Esophagus muscularis mucosa (tissue), 4 donors: ENCODE data around the gene RNU6-8.

ENCODE experiments used
- EP300 ChIP-seq: sonication (generic); formaldehyde crosslinking; IDR thresholded peaks from one replicate; pipeline ENCODE4 v1.6.1; 2017; ENCODE audit warnings: antibody characterized with exemption
- POLR2A ChIP-seq: fragments of 450-650 bp; IDR thresholded peaks from one replicate; pipeline ENCODE4 v1.6.1; 2017; ENCODE audit warnings: antibody characterized with exemption, moderate library complexity, mild to moderate bottlenecking, low read depth
- TF ChIP-seq, protein P1 (sequence below), 3 experiments: fragments of 200-600 bp in 2 of 3; fragments of 450-650 bp in 1 of 3; sonication (generic) in 2 of 3; IDR thresholded peaks; one replicate each; pipeline ENCODE4 v1.5.1; 2017 to 2019; ENCODE audit warnings: antibody characterized with exemption in 3 of 3, mild to moderate bottlenecking in 2 of 3, moderate library complexity in 1 of 3

GRCh38 chr14:32195636-32196035 is 7.4 kb downstream of the RNU6-8 start:
- TF ChIP-seq, protein P1, sequence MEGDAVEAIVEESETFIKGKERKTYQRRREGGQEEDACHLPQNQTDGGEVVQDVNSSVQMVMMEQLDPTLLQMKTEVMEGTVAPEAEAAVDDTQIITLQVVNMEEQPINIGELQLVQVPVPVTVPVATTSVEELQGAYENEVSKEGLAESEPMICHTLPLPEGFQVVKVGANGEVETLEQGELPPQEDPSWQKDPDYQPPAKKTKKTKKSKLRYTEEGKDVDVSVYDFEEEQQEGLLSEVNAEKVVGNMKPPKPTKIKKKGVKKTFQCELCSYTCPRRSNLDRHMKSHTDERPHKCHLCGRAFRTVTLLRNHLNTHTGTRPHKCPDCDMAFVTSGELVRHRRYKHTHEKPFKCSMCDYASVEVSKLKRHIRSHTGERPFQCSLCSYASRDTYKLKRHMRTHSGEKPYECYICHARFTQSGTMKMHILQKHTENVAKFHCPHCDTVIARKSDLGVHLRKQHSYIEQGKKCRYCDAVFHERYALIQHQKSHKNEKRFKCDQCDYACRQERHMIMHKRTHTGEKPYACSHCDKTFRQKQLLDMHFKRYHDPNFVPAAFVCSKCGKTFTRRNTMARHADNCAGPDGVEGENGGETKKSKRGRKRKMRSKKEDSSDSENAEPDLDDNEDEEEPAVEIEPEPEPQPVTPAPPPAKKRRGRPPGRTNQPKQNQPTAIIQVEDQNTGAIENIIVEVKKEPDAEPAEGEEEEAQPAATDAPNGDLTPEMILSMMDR (IDR thresholded peaks at IDR 0.05): no peak
- TF ChIP-seq POLR2A: no peak
- TF ChIP-seq EP300: no peak
